ENCODE data around the gene NRIP1. TPM values are rescaled to one million over a fixed set of nuclear protein-coding genes. Genes with fewer than 3 reads are reported as not detected.

NRIP1 gene
- total RNA-seq, 1 experiment from 2014 or later = 14.6 TPM

- no peaks in the 10 kb centered on the region for H3K9me3 ChIP-seq (ENCODE audit: low read depth, low read length, poor library complexity, severe bottlenecking)
- intact Hi-C loops (cut with micrococcal nuclease; ENCODE audit: unreplicated experiment) = no loop called here
- BruUV-seq (replicated peaks) = no TSS peak
- H3K36me3 ChIP-seq (ENCODE audit: insufficient read depth, low read length, poor library complexity, severe bottlenecking) = no peaks in the 10 kb centered on the region
- H3K4me1 ChIP-seq (ENCODE audit: insufficient read depth, low read length, poor library complexity, severe bottlenecking) = peaks cover 23% of the 10 kb centered on the region
- TF ChIP-seq EZH2 (IDR thresholded peaks at IDR 0.05; ENCODE audit: borderline replicate concordance, low read depth, low read length, poor library complexity, severe bottlenecking) (no peak), CTCF (conservative IDR thresholded peaks at IDR 0.05; ENCODE audit: low read depth, low read length) (no peak)
- peak; percentile 96 for DNase-seq (ENCODE audit: low spot score)
- ChIA-PET POLR2A (ENCODE audit: low non-redundant PET) (interaction anchor here (0.7 kb wide), 1 partner anchor 412 kb away, joined by 3 read pairs; no protein-coding TSS in a partner anchor), CTCF (no interaction called here)
- H3K27ac ChIP-seq (ENCODE audit: low read depth, low read length, poor library complexity, severe bottlenecking) = peak overlapping the region; percentile 62
- H3K27me3 ChIP-seq (replicated peaks; ENCODE audit: insufficient read depth, low read depth, low read length, poor library complexity) = no peaks in the 10 kb centered on the region
- no peak overlapping the region for H3K4me3 ChIP-seq (ENCODE audit: low read depth, low read length, poor library complexity, severe bottlenecking)
Observed at GRCh38 chr21:15028186-15028585, 36.6 kb downstream of the NRIP1 start.

GRCh38 chr21:15027056-15027455 lies 37.7 kb downstream of the NRIP1 start:
- TF ChIP-seq EZH2 (IDR thresholded peaks at IDR 0.05; ENCODE audit: borderline replicate concordance, low read depth, low read length, poor library complexity, severe bottlenecking) = no peak
- no peak for TF ChIP-seq CTCF (conservative IDR thresholded peaks at IDR 0.05; ENCODE audit: low read depth, low read length)
- Histone ChIP-seq H3K4me3 (ENCODE audit: low read depth, low read length, poor library complexity, severe bottlenecking) (no peak overlapping the region), H3K4me1 (ENCODE audit: insufficient read depth, low read length, poor library complexity, severe bottlenecking) (peaks cover 21% of the 10 kb centered on the region), H3K9me3 (ENCODE audit: low read depth, low read length, poor library complexity, severe bottlenecking) (no peaks in the 10 kb centered on the region), H3K27ac (ENCODE audit: low read depth, low read length, poor library complexity, severe bottlenecking) (no peak overlapping the region), H3K36me3 (ENCODE audit: insufficient read depth, low read length, poor library complexity, severe bottlenecking) (no peaks in the 10 kb centered on the region), H3K27me3 (replicated peaks; ENCODE audit: insufficient read depth, low read depth, low read length, poor library complexity) (no peaks in the 10 kb centered on the region)
- no peak for DNase-seq (ENCODE audit: low spot score)
- intact Hi-C loops (cut with micrococcal nuclease; ENCODE audit: unreplicated experiment) = no loop called here
- ChIA-PET CTCF (no interaction called here), POLR2A (ENCODE audit: low non-redundant PET) (no interaction called here)
- no TSS peak for BruUV-seq (replicated peaks)

- Histone ChIP-seq H3K9me3 (ENCODE audit: low read depth, low read length, poor library complexity, severe bottlenecking) (no peaks in the 10 kb centered on the region), H3K27me3 (replicated peaks; ENCODE audit: insufficient read depth, low read depth, low read length, poor library complexity) (no peaks in the 10 kb centered on the region), H3K27ac (ENCODE audit: low read depth, low read length, poor library complexity, severe bottlenecking) (no peak overlapping the region), H3K36me3 (ENCODE audit: insufficient read depth, low read length, poor library complexity, severe bottlenecking) (no peaks in the 10 kb centered on the region), H3K4me3 (ENCODE audit: low read depth, low read length, poor library complexity, severe bottlenecking) (no peak overlapping the region), H3K4me1 (ENCODE audit: insufficient read depth, low read length, poor library complexity, severe bottlenecking) (peaks cover 21% of the 10 kb centered on the region)
- no TSS peak for BruUV-seq (replicated peaks)
- TF ChIP-seq EZH2 (IDR thresholded peaks at IDR 0.05; ENCODE audit: borderline replicate concordance, low read depth, low read length, poor library complexity, severe bottlenecking) = no peak
- TF ChIP-seq CTCF (conservative IDR thresholded peaks at IDR 0.05; ENCODE audit: low read depth, low read length) = no peak
- POLR2A ChIA-PET (ENCODE audit: low non-redundant PET) = no interaction called here
- intact Hi-C loops (cut with micrococcal nuclease; ENCODE audit: unreplicated experiment) = no loop called here
- CTCF ChIA-PET = no interaction called here
- no peak for DNase-seq (ENCODE audit: low spot score)
Observed at GRCh38 chr21:15026370-15026769, 38.4 kb downstream of the NRIP1 start.
